ENCODE measurements around the gene EFNB2. TPM values are rescaled to one million over a fixed set of nuclear protein-coding genes. Genes with fewer than 3 reads are reported as not detected.

Gene EFNB2
- total RNA-seq, 2 donors from 2014 or later, result 41.8 to 104 TPM

- Histone ChIP-seq H3K36me3 (peaks cover 12% of the 10 kb centered on the region), H3K9me3 (no peaks in the 10 kb centered on the region), H3K9ac (ENCODE audit: low read depth in 2 of 2, low read length in 2 of 2) (no peak overlapping the region), H3K4me3 (no peak overlapping the region), H3K27ac (no peak overlapping the region), H3K27me3 (no peaks in the 10 kb centered on the region), H3K4me1 (no peaks in the 10 kb centered on the region)
- TF ChIP-seq CTCF (IDR thresholded peaks at IDR 0.05), result no peak
- intact Hi-C loops (cut with DNase I), result no loop called here
- DNase-seq, result no peak
These were observed 45.5 kb downstream of the EFNB2 start for GRCh38 chr13:106489849-106490568.

GRCh38 chr13:106488686-106489085 lies 46.8 kb downstream of the EFNB2 start:
- Histone ChIP-seq H3K9ac (ENCODE audit: low read depth in 2 of 2, low read length in 2 of 2) (no peak overlapping the region), H3K36me3 (peaks cover 12% of the 10 kb centered on the region), H3K27ac (peak overlapping the region; percentile 1), H3K4me1 (no peaks in the 10 kb centered on the region), H3K27me3 (no peaks in the 10 kb centered on the region), H3K9me3 (no peaks in the 10 kb centered on the region), H3K4me3 (no peak overlapping the region)
- no peak for DNase-seq
- intact Hi-C loops (cut with DNase I), result no loop called here
- no peak for TF ChIP-seq CTCF (IDR thresholded peaks at IDR 0.05)

- Histone ChIP-seq H3K4me1 (no peaks in the 10 kb centered on the region), H3K27me3 (no peaks in the 10 kb centered on the region), H3K9me3 (no peaks in the 10 kb centered on the region), H3K9ac (ENCODE audit: low read depth in 2 of 2, low read length in 2 of 2) (no peak overlapping the region), H3K27ac (peak overlapping the region; percentile 1), H3K4me3 (no peak overlapping the region), H3K36me3 (peaks cover 11% of the 10 kb centered on the region)
- DNase-seq, result peak; percentile 60
- intact Hi-C loops (cut with DNase I), result no loop called here
- no peak for TF ChIP-seq CTCF (IDR thresholded peaks at IDR 0.05)
These were observed 47.4 kb downstream of the EFNB2 start for GRCh38 chr13:106488076-106488475.

GRCh38 chr13:106487129-106487528 lies 48.3 kb downstream of the EFNB2 start:
- no peak for TF ChIP-seq CTCF (IDR thresholded peaks at IDR 0.05)
- Histone ChIP-seq H3K27ac (no peak overlapping the region), H3K4me1 (no peaks in the 10 kb centered on the region)

GRCh38 chr13:106486287-106486686 lies 49.2 kb downstream of the EFNB2 start:
- no peak overlapping the region for H3K27ac ChIP-seq
- no peak for DNase-seq
- no peak overlapping the region for H3K9ac ChIP-seq (ENCODE audit: low read depth in 2 of 2, low read length in 2 of 2)
- H3K27me3 ChIP-seq, result no peaks in the 10 kb centered on the region
- TF ChIP-seq CTCF (IDR thresholded peaks at IDR 0.05), result no peak
- intact Hi-C loops (cut with DNase I), result no loop called here
- H3K4me3 ChIP-seq, result no peak overlapping the region
- no peaks in the 10 kb centered on the region for H3K36me3 ChIP-seq
- no peaks in the 10 kb centered on the region for H3K9me3 ChIP-seq
- no peaks in the 10 kb centered on the region for H3K4me1 ChIP-seq

More at GRCh38 chr13:106487129-106487528, 48.3 kb downstream of the EFNB2 start:
- intact Hi-C loops (cut with DNase I), result no loop called here
- Histone ChIP-seq H3K27me3 (no peaks in the 10 kb centered on the region), H3K4me3 (no peak overlapping the region), H3K9me3 (no peaks in the 10 kb centered on the region), H3K9ac (ENCODE audit: low read depth in 2 of 2, low read length in 2 of 2) (no peak overlapping the region), H3K36me3 (peaks cover 2% of the 10 kb centered on the region)
- no peak for DNase-seq
